GM12892 (cell line): Measurements from ENCODE around the gene HES4.
"Not testable (repeated sequence)": the region's sequence is repeated elsewhere in the genome, so short reads cannot be mapped to it uniquely, and the experiment has no call there.

Experiments
- DNase-seq: peaks from one replicate; pipeline ENCODE4 v3.0.0; 2011; ENCODE audit not compliant: insufficient read length
- FAIRE-seq: peaks from 2 replicates; lab custom pipeline; 2011; peaks lifted over from hg19 to GRCh38; lab: Jason Lieb, UNC
- POLR2A ChIP-seq: IDR thresholded peaks from 2 replicates; pipeline ENCODE4 v1.6.1; 2011; ENCODE audit warnings: low read depth, low read length, control low read depth
- POLR2AphosphoS5 ChIP-seq: IDR thresholded peaks from 2 replicates; pipeline ENCODE4 v1.6.1; 2011; ENCODE audit warnings: low read depth, low read length, control low read depth
- TAF1 ChIP-seq: IDR thresholded peaks from 2 replicates; pipeline ENCODE4 v1.6.1; 2011; ENCODE audit warnings: low read depth, mild to moderate bottlenecking, control low read depth, low read length, borderline replicate concordance

Gene HES4

DNA sequence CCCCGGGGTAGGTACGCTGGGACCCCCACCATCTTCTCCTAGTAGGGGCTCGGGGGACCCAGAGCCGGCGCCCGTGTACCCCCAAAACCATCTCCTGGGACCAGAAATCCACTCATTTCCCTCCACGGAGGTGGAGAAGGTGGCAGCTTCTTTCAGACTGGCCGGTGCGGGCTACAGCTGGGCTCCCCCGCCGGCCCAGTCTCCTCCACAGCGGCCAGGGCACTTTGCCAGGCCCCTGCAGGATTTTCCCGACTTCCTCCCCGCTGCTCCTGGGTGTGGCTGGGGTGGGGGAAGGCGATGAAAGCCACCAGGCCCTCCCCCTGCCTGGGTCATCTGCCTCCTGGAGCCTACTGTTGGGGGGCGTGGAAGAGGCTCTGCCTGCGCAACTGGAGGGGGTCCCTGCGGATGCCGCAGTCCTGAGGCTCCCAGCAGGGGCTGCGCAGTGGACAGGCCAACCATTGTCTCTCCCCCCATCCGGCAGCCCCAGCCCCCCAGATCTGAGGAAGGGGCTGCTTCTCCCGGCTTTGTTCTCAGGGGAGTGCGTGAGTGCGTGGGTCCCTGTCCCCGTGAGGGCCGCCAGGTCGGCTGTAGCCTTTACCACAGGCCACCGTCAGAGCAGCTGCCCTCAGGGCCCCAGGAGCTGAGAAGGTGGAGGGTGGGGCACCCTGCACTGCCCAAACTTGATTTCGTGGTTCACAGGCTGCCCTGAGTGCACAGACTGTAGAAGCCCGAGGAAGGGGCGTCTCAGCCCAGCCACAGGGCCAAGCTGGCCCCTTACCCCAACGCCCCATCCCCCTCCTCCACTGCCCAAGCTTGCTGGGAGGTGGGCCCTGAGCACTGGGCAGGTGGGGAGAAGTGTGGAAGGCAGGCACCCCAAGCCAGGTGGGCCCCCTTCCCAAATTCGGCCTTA lies 21.4 kb upstream of the HES4 start:
- no peak for FAIRE-seq
- DNase-seq: no peak
- TF ChIP-seq POLR2AphosphoS5: no peak

DNA sequence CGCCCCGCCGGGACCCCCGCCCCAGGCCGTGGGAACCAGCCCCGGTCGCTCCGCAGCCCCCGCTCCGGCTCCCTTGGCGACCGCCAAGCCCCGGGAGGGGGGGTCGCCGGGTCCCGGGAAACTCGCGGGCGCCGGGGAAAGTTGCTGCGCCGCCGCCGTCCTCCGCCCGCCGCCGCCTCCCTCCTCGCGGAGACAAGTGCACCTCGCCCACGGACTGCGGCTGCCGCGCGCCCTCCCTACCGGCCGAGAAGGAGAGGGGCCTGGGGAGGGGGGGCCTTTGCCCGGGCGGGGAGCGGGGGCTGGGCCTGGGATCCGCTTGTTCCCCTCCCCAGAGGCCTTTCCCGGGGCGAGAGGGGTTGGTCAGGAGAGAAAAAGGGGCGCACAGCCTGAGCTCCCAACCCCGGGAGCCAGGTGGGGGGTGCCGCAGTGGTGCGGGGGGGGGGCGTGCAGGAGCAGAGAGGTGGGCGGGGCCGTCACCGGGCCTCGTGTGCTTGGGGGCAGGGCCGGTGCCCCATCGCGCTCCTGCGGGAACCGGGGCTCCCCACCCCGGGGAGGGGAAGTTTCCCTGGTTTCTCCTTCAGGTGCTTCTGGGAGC lies 20.6 kb upstream of the HES4 start:
- DNase-seq (no peak), FAIRE-seq (no peak)
- TF ChIP-seq POLR2A (no peak), POLR2AphosphoS5 (no peak), TAF1 (no peak)

DNA sequence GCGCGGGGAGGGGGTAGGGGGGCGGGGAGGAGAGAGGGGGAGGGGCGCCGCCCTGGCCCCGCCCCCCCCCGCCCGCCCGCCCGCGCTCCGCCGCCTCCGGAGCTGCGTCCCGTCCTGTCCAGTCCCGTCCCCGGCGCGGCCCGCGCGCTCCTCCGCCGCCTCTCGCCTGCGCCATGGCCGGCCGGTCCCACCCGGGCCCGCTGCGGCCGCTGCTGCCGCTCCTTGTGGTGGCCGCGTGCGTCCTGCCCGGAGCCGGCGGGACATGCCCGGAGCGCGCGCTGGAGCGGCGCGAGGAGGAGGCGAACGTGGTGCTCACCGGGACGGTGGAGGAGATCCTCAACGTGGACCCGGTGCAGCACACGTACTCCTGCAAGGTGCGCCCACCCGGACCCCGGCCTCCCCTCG lies 20.1 kb upstream of the HES4 start, which contains the start of gene AGRN:
Gene AGRN (plus strand): TSS at position 121 of the 405 bp plus-strand sequence. CDS start 53 bp downstream, at position 174.
- TF ChIP-seq POLR2A: no peak
- TF ChIP-seq POLR2AphosphoS5: no peak
- no peak for TF ChIP-seq TAF1
- FAIRE-seq (no peak), DNase-seq (no peak)

DNA sequence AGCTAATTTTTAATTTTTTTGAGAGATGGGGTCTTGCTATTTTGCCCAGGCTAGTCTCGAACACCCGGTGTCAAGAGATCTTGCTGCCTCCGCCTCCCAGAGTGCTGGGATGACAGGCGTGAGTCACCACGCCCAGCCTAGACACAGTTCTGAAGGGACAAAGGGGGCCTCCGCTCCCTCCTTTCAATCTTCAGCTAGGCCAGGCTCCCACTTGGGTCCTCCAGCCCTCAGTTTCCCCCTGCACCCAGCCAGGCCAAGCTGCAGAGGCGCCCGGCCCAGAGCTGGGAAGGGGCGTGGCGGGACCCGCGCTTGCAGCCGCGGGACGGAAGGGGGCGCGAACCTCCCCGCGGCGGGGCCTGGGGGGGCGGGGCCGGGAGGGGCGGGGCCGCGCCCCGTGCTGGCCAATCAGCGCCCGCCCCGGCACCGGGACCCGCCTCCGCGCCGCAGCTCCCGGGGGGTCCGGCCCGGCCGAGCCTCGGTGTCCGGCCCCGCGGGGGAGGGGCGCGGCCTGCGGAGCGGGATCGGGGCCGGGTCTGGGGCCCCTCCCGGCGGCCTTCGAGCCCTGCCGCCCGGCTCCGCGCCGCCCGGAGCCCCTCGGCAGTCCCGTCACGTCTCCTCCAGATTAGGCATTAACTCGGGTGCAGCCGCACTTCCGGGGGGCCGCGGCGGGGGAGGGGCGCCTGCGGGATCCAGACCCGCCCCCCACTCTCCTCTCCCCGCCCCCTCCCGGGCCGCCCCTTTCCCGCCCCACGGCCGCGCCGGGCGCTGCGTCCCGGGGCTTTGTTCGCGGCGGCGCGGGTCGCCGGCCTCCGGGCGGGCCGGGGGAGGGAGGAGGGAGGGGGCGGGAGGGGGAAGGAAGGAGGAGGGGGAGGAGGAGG lies 19.5 kb upstream of the HES4 start:
- FAIRE-seq (peak; percentile 91), DNase-seq (peak; percentile 93)
- no peak for TF ChIP-seq POLR2A
- no peak for TF ChIP-seq TAF1
- no peak for TF ChIP-seq POLR2AphosphoS5

DNA sequence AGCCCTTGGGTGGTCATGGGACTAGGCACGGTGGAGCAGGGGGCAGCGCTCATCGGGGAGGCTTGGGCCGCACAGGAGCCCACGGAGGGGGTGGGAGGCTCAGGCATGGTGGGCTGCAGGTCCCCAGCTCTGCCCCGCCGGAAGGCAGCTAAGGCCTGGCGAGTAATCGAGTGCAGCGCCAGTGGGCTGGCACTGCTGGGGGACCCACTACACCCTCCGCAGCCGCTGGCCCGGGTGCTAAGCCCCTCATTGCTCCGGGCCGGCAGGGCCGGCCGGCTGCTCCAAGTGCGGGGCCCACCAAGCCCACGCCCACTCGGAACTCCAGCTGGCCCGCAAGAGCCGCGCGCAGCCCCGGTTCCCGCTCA lies 18.4 kb upstream of the HES4 start:
- not testable (repeated sequence) for FAIRE-seq, DNase-seq

DNA sequence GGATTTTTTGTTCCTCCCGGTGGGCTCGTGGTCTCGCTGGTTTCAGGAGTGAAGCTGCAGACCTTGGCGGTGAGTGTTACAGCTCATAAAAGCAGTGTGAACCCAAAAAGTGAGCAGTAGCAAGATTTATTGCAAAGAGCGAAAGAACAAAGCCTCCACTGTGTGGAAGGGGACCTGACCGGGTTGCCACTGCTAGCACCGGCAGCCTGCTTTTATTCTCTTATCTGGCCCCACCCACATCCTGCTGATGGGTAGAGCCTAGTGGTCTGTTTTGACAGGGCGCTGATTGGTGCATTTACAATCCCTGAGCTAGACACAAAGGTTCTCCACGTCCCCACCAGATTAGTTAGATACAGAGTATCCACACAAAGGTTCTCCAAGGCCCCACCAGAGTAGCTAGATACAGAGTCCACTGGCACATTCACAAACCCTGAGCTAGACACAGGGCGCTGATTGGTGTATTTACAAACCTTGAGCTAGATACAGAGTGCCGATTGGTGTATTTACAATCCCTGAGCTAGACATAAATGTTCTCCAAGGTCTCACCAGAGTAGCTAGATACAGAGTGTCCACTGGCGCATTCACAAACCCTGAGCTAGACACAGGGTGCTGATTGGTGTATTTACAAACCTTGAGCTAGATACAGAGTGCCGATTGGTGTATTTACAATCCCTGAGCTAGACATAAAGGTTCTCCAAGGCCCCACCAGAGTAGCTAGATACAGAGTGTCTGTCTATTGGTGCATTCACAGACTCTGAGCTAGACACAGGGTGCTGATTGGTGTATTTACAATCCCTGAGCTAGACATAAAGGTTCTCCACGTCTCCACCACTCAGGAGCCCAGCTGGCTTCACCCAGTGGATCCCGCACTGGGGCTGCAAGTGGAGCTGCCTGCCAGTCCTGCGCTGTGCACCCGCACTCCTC lies 17.8 kb upstream of the HES4 start:
- not testable (repeated sequence) for FAIRE-seq, DNase-seq

DNA sequence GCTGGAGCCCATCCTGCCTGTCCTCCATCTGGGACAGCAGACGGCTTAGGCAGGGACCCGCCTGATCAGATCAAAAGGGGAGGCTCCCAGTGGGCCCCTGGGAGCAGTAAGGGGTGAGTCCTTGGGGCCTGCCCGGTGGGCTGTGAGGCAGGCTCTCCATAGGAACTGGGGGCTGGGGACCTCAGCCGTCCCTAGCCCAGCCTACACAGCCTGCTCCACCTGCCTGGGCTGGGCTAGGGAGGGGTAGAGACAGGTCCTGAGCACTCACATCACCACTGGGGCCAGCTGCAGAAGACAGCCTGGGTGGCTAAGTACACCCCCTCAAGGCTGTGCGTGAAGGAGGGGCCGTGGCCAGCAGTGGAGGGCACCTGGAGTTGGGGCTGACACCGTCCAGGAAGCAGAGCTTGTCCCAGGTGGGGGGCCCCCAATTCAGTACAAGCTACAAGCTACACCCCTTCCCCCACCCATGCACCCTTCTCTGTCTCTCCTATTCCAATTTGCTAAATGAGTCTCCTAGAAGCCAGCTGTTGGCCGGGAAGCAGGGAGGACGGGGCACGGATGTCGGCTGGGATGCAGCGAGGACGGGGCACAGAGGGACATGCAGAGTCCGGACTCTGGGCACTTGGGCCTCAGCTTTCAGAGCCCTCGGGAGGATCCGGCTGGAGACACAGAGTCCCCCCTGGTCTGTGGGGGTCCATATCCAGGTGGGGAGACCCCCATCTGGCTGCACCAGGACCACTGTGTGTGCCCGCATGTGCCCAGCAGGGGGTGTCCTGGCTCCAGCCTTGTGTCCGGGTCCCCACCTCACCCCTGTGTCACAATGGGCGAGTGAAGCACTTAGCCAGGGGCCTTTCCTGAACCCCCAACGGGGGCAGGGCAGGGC lies 15.1 kb upstream of the HES4 start:
- no peak for DNase-seq

DNA sequence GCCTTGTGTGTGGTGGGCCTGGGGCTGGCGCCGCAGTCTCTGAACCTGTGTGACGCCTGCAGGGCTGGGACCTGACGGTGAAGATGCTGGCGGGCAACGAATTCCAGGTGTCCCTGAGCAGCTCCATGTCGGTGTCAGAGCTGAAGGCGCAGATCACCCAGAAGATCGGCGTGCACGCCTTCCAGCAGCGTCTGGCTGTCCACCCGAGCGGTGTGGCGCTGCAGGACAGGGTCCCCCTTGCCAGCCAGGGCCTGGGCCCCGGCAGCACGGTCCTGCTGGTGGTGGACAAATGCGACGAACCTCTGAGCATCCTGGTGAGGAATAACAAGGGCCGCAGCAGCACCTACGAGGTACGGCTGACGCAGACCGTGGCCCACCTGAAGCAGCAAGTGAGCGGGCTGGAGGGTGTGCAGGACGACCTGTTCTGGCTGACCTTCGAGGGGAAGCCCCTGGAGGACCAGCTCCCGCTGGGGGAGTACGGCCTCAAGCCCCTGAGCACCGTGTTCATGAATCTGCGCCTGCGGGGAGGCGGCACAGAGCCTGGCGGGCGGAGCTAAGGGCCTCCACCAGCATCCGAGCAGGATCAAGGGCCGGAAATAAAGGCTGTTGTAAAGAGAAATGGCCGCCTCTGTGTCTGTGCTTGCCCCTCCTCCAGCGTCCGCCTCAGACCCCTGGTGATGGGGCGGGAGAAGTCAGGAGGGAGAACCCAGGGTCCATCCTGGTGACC lies 14.2 kb upstream of the HES4 start:
- TF ChIP-seq POLR2A (no peak; the same call in 1 of the 2 replicates), POLR2AphosphoS5 (no peak), TAF1 (no peak)
- no peak for FAIRE-seq
- no peak for DNase-seq

More for the DNA sequence above, 15.1 kb upstream of the HES4 start:
- TF ChIP-seq POLR2A (no peak), TAF1 (no peak), POLR2AphosphoS5 (no peak)
- no peak for FAIRE-seq

DNA sequence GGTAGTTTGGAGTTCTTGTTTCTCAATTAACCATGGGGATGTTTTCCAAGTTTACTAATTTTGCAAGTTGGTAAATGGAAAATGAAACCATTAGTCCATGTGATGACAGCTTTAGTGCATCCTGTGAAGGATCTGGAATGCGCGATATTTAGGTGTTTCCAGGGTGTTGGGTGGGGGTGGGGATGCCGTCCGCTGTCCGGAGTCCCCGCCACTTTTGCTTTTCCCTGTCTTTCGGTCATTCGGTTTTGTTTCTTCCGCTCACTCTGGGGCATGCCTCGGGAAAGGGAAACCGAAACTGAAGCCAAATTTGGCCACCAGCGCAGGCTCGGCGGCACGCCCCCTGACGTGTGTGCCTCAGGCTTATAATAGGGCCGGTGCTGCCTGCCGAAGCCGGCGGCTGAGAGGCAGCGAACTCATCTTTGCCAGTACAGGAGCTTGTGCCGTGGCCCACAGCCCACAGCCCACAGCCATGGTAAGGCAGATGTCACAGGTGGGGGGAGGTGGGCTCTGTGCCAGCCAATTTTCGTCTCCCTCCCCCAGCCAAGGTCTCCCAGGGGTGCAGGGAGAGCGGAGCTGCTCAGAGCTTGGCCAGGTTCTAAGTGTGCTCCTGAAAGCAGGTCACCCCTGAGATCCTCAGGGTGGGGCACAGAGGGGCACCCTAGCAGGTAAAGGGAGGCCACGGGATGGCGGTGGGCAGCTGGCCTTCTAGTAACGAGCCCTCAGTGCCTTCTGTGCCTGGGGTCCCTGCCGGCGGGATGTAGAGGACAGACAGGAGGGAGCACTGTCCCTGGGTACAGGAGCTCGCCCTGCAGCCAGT lies 13.4 kb upstream of the HES4 start, which contains the start of gene ISG15:
Gene ISG15 (plus strand): TSS at position 393 of the 817 bp plus-strand sequence. CDS start 77 bp downstream, at position 470.
- peak; percentile 98 for FAIRE-seq
- TF ChIP-seq POLR2AphosphoS5: peak; percentile 68; the same call in 1 of the 2 replicates
- TF ChIP-seq TAF1: no peak
- peak; percentile 81; the same call in 1 of the 2 replicates for TF ChIP-seq POLR2A
- DNase-seq: peak; percentile 72

DNA sequence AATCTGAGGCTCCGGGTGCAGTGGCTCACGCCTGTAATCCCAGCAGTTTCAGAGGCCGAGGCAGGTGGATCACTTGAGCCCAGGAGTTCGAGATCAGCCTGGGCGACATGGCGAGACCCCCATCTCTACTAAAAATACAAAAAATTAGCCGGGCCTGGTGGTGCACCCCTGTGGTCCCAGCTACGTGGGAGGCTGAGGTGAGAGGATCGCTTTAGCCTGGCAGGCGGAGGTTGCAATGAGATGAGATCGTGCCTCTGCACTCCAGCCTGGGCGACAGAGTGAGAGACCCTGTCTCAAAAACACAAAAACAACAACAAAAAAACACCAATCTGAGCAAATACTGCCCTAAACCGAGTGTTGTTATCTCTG lies 12.8 kb upstream of the HES4 start:
- not testable (repeated sequence) for FAIRE-seq, DNase-seq
